GM23338 (cell line): ENCODE measurements around the gene RALY. TPM values are rescaled to one million over a fixed set of nuclear protein-coding genes. Genes with fewer than 3 reads are reported as not detected.
A peak's percentile ranks its signal among the peaks of the same experiment; 100 is the strongest.

Experiments used
- ATAC-seq: fragments of 200-7000 bp; cut with Tn5 transposase; 3 replicates; pipeline ENCODE4 v1.9.1; 2020
- DNase-seq: peaks from one replicate; pipeline ENCODE4 v3.0.0-alpha.2; 2015; ENCODE audit warnings: low spot score
- H2AFZ ChIP-seq: fragments of 200-600 bp; sonication (generic); 2 replicates; pipeline ENCODE4 v1.8.0; 2016; ENCODE audit warnings: antibody characterized with exemption, mild to moderate bottlenecking, moderate library complexity
- H3F3A ChIP-seq: fragments of 200-600 bp; sonication (generic); replicated peaks from 2 replicates; pipeline ENCODE4 v1.8.0; 2017; ENCODE audit warnings: antibody characterized with exemption, mixed run types, low read depth
- H3K27ac ChIP-seq: fragments of 200-600 bp; sonication (generic); 2 replicates; pipeline ENCODE4 v1.6.1; 2016; ENCODE audit warnings: low read depth
- H3K27me3 ChIP-seq: fragments of 200-600 bp; sonication (generic); 2 replicates; pipeline ENCODE4 v1.8.0; 2016; ENCODE audit warnings: mild to moderate bottlenecking, mixed run types, moderate library complexity; ENCODE audit not compliant: insufficient read depth
- H3K36me3 ChIP-seq: fragments of 200-600 bp; sonication (generic); 2 replicates; pipeline ENCODE4 v1.8.0; 2016; ENCODE audit warnings: mild to moderate bottlenecking; ENCODE audit not compliant: insufficient read depth
- H3K4me1 ChIP-seq: fragments of 200-600 bp; sonication (generic); 2 replicates; pipeline ENCODE4 v1.8.0; 2016; ENCODE audit warnings: mild to moderate bottlenecking, moderate library complexity; ENCODE audit not compliant: insufficient read depth
- H3K4me2 ChIP-seq: fragments of 200-600 bp; sonication (generic); 2 replicates; pipeline ENCODE4 v1.7.1; 2017; ENCODE audit warnings: mixed run types
- H3K4me3 ChIP-seq: fragments of 200-600 bp; sonication (generic); 2 replicates; pipeline ENCODE4 v1.6.1; 2016; ENCODE audit warnings: mixed run types
- H3K79me2 ChIP-seq: fragments of 200-600 bp; sonication (generic); replicated peaks from 2 replicates; pipeline ENCODE4 v1.8.0; 2017; ENCODE audit warnings: mild to moderate bottlenecking; ENCODE audit not compliant: insufficient read depth
- H3K9me2 ChIP-seq: fragments of 200-600 bp; sonication (generic); 2 replicates; pipeline ENCODE4 v1.8.0; 2017; ENCODE audit not compliant: insufficient read depth
- H4K20me1 ChIP-seq: fragments of 200-600 bp; sonication (generic); replicated peaks from 2 replicates; pipeline ENCODE4 v1.8.0; 2017; ENCODE audit warnings: mild to moderate bottlenecking; ENCODE audit not compliant: insufficient read depth
- H3K27ac Mint-ChIP-seq: 2 replicates; pipeline ENCODE4 v1.8.0; 2020; ENCODE audit warnings: inconsistent platforms, mild to moderate bottlenecking, moderate library complexity, mixed read lengths
- H3K27me3 Mint-ChIP-seq: 3 replicates; pipeline ENCODE4 v1.8.0; 2022; ENCODE audit warnings: low read depth, mild to moderate bottlenecking, moderate library complexity, mixed read lengths, inconsistent platforms; ENCODE audit not compliant: insufficient read depth, poor library complexity
- H3K36me3 Mint-ChIP-seq: 3 replicates; pipeline ENCODE4 v1.8.0; 2021; ENCODE audit warnings: low read depth, mild to moderate bottlenecking, inconsistent platforms, moderate library complexity, mixed read lengths
- H3K4me1 Mint-ChIP-seq: 3 replicates; pipeline ENCODE4 v1.8.0; 2020; ENCODE audit warnings: mild to moderate bottlenecking, inconsistent platforms, mixed read lengths
- H3K4me3 Mint-ChIP-seq: 3 replicates; pipeline ENCODE4 v1.8.0; 2021; ENCODE audit warnings: moderate library complexity, mild to moderate bottlenecking, inconsistent platforms, mixed read lengths
- H3K9me3 Mint-ChIP-seq: 3 replicates; pipeline ENCODE4 v1.8.0; 2020; ENCODE audit warnings: moderate library complexity, mild to moderate bottlenecking, inconsistent platforms, mixed read lengths
- CTCF ChIP-seq, 2 experiments: fragments of 200-600 bp in 1 of 2; sonication (generic) in 1 of 2; conservative IDR thresholded peaks; 2 replicates each; pipeline versions ENCODE4 v1.5.1 to v1.6.1; 2016 to 2017; ENCODE audit warnings: antibody characterized with exemption in 2 of 2, low read depth in 2 of 2, mild to moderate bottlenecking in 2 of 2, moderate library complexity in 1 of 2
- EZH2phosphoT487 ChIP-seq: fragments of 200-600 bp; sonication (generic); IDR thresholded peaks from one replicate; pipeline ENCODE4 v1.8.1; 2018; ENCODE audit warnings: antibody characterized with exemption; ENCODE audit not compliant: unreplicated experiment
- JUNB ChIP-seq: IDR thresholded peaks from one replicate; pipeline ENCODE4 v1.6.1; 2016; ENCODE audit warnings: antibody characterized with exemption; ENCODE audit not compliant: unreplicated experiment
- POLR2AphosphoS5 ChIP-seq: IDR thresholded peaks from 2 replicates; pipeline ENCODE4 v1.6.1; 2016; ENCODE audit warnings: antibody characterized with exemption, low read depth
- ZNF462 ChIP-seq: fragments of 250-450 bp; sonication (Bioruptor Pico); IDR thresholded peaks from 2 replicates; pipeline ENCODE4 v1.5.0; 2020; ENCODE audit warnings: mild to moderate bottlenecking, moderate library complexity
- polyA plus RNA-seq: library from polyadenylated mRNA; unstranded; fragments of >200 nt; fragmentation: Nextera tagmentation; extraction: Ambion mirVana; gene quantifications from 2 replicates; pipeline ENCODE4 v1.2.1, GENCODE V29; 2016
- total RNA-seq: library from RNA; depleted of rRNA; stranded (reverse); fragments of >200 nt; shearing (Covaris generic); gene quantifications from 2 replicates; pipeline ENCODE4 v1.2.3, GENCODE V29; 2014
- TF ChIP-seq, protein P1 (sequence below): IDR thresholded peaks from one replicate; pipeline ENCODE4 v1.6.1; 2018; ENCODE audit warnings: antibody characterized with exemption; ENCODE audit not compliant: unreplicated experiment
- TF ChIP-seq, protein P2 (sequence below): IDR thresholded peaks from 2 replicates; pipeline ENCODE4 v1.6.1; 2016; ENCODE audit warnings: antibody characterized with exemption

RALY gene
- total and polyA plus RNA-seq, 2 experiments from 2014 or later, result 144 to 167 TPM

GRCh38 chr20:34075647-34076046 lies 81.9 kb downstream of the RALY start:
- H3K27me3 Mint-ChIP-seq, result peaks cover 4% of the 10 kb centered on the region
- H3K4me3 ChIP-seq, result no peak overlapping the region
- H3K27me3 ChIP-seq, result no peaks in the 10 kb centered on the region
- peaks cover 17% of the 10 kb centered on the region for H3K79me2 ChIP-seq
- H3K4me1 ChIP-seq, result no peaks in the 10 kb centered on the region
- peaks cover 32% of the 10 kb centered on the region for H3K36me3 Mint-ChIP-seq
- H3K4me3 Mint-ChIP-seq, result no peak overlapping the region
- H3K36me3 ChIP-seq, result peaks cover 8% of the 10 kb centered on the region; the same call in 1 of the 2 replicates
- no peak overlapping the region for H3K27ac Mint-ChIP-seq
- H3K4me1 Mint-ChIP-seq, result no peaks in the 10 kb centered on the region; the same call in 2 of the 3 replicates
- ATAC-seq, result peak; percentile 93
- peak; percentile 60 for DNase-seq
- H3K9me2 ChIP-seq, result no peaks in the 10 kb centered on the region
- no peaks in the 10 kb centered on the region for H3F3A ChIP-seq
- no peak overlapping the region for H3K4me2 ChIP-seq
- peaks cover 28% of the 10 kb centered on the region for H4K20me1 ChIP-seq
- no peak overlapping the region for H2AFZ ChIP-seq
- no peak overlapping the region for H3K27ac ChIP-seq
- TF ChIP-seq, protein P1, sequence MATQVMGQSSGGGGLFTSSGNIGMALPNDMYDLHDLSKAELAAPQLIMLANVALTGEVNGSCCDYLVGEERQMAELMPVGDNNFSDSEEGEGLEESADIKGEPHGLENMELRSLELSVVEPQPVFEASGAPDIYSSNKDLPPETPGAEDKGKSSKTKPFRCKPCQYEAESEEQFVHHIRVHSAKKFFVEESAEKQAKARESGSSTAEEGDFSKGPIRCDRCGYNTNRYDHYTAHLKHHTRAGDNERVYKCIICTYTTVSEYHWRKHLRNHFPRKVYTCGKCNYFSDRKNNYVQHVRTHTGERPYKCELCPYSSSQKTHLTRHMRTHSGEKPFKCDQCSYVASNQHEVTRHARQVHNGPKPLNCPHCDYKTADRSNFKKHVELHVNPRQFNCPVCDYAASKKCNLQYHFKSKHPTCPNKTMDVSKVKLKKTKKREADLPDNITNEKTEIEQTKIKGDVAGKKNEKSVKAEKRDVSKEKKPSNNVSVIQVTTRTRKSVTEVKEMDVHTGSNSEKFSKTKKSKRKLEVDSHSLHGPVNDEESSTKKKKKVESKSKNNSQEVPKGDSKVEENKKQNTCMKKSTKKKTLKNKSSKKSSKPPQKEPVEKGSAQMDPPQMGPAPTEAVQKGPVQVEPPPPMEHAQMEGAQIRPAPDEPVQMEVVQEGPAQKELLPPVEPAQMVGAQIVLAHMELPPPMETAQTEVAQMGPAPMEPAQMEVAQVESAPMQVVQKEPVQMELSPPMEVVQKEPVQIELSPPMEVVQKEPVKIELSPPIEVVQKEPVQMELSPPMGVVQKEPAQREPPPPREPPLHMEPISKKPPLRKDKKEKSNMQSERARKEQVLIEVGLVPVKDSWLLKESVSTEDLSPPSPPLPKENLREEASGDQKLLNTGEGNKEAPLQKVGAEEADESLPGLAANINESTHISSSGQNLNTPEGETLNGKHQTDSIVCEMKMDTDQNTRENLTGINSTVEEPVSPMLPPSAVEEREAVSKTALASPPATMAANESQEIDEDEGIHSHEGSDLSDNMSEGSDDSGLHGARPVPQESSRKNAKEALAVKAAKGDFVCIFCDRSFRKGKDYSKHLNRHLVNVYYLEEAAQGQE, result no peak
- peak; percentile 36; a peak in 2 of 4 replicates for TF ChIP-seq CTCF (conservative IDR thresholded peaks at IDR 0.05; ENCODE audit: low read depth in 2 of 2)
- no peaks in the 10 kb centered on the region; the same call in 2 of the 3 replicates for H3K9me3 Mint-ChIP-seq

DNA sequence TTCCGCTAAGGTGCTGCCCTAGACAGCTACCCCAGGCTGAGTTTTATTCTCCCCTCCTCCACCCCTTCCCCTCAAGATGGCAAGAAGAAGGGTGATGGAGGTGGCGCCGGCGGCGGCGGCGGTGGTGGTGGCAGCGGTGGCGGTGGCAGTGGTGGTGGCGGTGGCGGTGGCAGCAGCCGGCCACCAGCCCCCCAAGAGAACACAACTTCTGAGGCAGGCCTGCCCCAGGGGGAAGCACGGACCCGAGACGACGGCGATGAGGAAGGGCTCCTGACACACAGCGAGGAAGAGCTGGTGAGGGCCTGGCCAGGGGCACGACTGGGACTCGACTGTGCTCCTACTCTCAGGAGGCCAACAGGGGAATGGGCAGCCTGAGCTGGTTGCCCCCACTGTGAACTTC lies 83.2 kb downstream of the RALY start:
- H3K27me3 ChIP-seq, result no peaks in the 10 kb centered on the region
- H3F3A ChIP-seq, result no peaks in the 10 kb centered on the region
- Mint-ChIP-seq H3K36me3 (peaks cover 30% of the 10 kb centered on the region), H3K27me3 (peaks cover 4% of the 10 kb centered on the region), H3K9me3 (no peaks in the 10 kb centered on the region; the same call in 2 of the 3 replicates), H3K4me1 (no peaks in the 10 kb centered on the region; the same call in 2 of the 3 replicates), H3K27ac (no peak overlapping the region), H3K4me3 (no peak overlapping the region)
- no peak overlapping the region for H3K27ac ChIP-seq
- no peak overlapping the region for H2AFZ ChIP-seq
- H3K4me3 ChIP-seq, result no peak overlapping the region
- no peak for DNase-seq
- no peaks in the 10 kb centered on the region for H3K4me1 ChIP-seq
- ATAC-seq, result no peak
- H3K9me2 ChIP-seq, result no peaks in the 10 kb centered on the region
- H3K4me2 ChIP-seq, result no peak overlapping the region
- H4K20me1 ChIP-seq, result peaks cover 18% of the 10 kb centered on the region
- peaks cover 13% of the 10 kb centered on the region for H3K79me2 ChIP-seq
- peaks cover 8% of the 10 kb centered on the region; the same call in 1 of the 2 replicates for H3K36me3 ChIP-seq
- TF ChIP-seq, protein P2, sequence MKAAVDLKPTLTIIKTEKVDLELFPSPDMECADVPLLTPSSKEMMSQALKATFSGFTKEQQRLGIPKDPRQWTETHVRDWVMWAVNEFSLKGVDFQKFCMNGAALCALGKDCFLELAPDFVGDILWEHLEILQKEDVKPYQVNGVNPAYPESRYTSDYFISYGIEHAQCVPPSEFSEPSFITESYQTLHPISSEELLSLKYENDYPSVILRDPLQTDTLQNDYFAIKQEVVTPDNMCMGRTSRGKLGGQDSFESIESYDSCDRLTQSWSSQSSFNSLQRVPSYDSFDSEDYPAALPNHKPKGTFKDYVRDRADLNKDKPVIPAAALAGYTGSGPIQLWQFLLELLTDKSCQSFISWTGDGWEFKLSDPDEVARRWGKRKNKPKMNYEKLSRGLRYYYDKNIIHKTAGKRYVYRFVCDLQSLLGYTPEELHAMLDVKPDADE, result no peak
- TF ChIP-seq EZH2phosphoT487 (no peak), POLR2AphosphoS5 (no peak), JUNB (no peak), ZNF462 (CRISPR knock-in tag) (no peak)
